Measurements from ENCODE around the gene MSLN.

Gene MSLN

DNA sequence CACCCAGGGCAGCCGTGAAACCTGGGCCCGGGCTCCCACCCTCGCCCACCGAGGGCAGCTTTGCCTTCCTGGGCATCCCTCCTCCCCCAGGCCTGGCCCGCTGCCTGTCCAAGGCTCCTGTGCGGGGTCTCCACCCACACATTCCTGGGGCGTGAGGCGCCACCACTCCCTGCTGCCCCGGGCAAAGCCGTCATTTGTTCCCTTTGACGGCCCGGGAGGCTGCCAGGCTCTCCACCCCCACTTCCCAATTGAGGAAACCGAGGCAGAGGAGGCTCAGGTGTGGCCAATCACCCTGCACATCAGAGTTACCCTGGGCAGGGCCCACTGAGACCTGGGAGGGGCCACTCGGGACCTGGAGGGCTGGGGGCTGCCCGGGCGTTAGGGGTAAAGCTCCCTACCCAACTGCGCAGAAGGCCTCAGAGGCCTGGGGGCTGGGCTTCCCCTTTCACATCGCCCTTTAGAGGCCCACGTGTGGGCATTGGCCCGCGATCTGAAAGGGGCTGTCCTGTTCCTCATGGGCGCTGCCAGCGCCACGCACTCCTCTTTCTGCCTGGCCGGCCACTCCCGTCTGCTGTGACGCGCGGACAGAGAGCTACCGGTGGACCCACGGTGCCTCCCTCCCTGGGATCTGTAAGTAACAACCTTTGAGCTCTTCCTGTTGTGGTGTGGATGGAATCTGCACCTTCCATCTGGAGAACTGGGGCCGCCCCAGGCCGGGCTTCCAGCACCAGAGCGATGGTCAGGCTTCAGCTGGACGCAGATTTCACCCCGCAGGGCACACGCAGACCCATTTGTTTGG, at the start of gene MSLN:
Gene MSLN (plus strand): TSS at position 190 of the 799 bp plus-strand sequence. CDS start 1,947 bp downstream, outside the sequence.
- Histone ChIP-seq H3K4me3 (ENCODE audit: low read length, poor library complexity, severe bottlenecking) (no peak within 1 kb of the TSS), H3K36me3 (ENCODE audit: insufficient read depth, low read length) (no peaks in the 10 kb centered on the region), H4K20me1 (ENCODE audit: insufficient read depth, low read length, poor library complexity, severe bottlenecking) (no peaks in the 10 kb centered on the region), H3K27me3 (ENCODE audit: insufficient read depth, low read length, poor library complexity, severe bottlenecking) (no peaks in the 10 kb centered on the region), H3K9me2 (replicated peaks; ENCODE audit: low read depth, low read length) (no peaks in the 10 kb centered on the region), H3K79me2 (ENCODE audit: insufficient read depth, low read length) (no peaks in the 10 kb centered on the region), H3K9me3 (ENCODE audit: insufficient read depth, low read depth, low read length) (no peaks in the 10 kb centered on the region), H2AFZ (ENCODE audit: low read length) (no peak within 1 kb of the TSS), H3K9ac (ENCODE audit: low read depth, low read length, poor library complexity, severe bottlenecking) (no peak within 1 kb of the TSS), H3K4me1 (ENCODE audit: insufficient read depth, low read length, poor library complexity, severe bottlenecking) (no peaks in the 10 kb centered on the region), H3F3A (ENCODE audit: low read depth) (no peaks in the 10 kb centered on the region), H3K4me2 (ENCODE audit: low read depth, low read length, poor library complexity, severe bottlenecking) (no peak within 1 kb of the TSS)
- no peak for TF ChIP-seq EZH2phosphoT487 (IDR thresholded peaks at IDR 0.05; ENCODE audit: borderline replicate concordance)
- TF ChIP-seq CTCF (conservative IDR thresholded peaks at IDR 0.05; ENCODE audit: low read length), result no peak

DNA sequence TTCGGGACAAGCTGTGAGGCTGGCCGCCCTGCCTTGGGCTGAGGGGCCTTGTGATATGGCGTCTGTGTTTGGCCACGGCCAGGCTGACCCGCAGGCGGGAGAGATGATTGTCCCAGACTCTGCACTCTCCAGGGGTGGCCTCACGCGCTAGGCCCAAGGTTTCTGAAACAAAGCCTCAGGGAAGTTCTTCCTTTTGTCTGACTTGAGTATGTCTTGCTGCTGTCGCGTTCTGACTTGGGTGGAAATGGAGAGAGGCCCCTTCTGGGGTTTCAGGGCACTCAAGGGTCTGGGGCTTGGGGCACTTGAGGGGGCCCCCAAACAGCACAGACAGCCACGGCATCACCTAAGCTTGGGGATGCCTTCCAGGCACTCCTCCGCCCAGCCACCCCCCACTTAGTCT, 49.5 kb upstream of the MSLN start:
- Histone ChIP-seq H3K9me3 (ENCODE audit: insufficient read depth, low read depth, low read length) (no peaks in the 10 kb centered on the region), H4K20me1 (ENCODE audit: insufficient read depth, low read length, poor library complexity, severe bottlenecking) (no peaks in the 10 kb centered on the region), H3K9me2 (replicated peaks; ENCODE audit: low read depth, low read length) (no peaks in the 10 kb centered on the region), H3K4me2 (ENCODE audit: low read depth, low read length, poor library complexity, severe bottlenecking) (no peak overlapping the region), H3K4me1 (ENCODE audit: insufficient read depth, low read length, poor library complexity, severe bottlenecking) (no peaks in the 10 kb centered on the region), H3F3A (ENCODE audit: low read depth) (no peaks in the 10 kb centered on the region), H2AFZ (ENCODE audit: low read length) (no peak overlapping the region), H3K9ac (ENCODE audit: low read depth, low read length, poor library complexity, severe bottlenecking) (no peak overlapping the region), H3K27me3 (ENCODE audit: insufficient read depth, low read length, poor library complexity, severe bottlenecking) (no peaks in the 10 kb centered on the region), H3K79me2 (ENCODE audit: insufficient read depth, low read length) (no peaks in the 10 kb centered on the region), H3K4me3 (ENCODE audit: low read length, poor library complexity, severe bottlenecking) (no peak overlapping the region), H3K36me3 (ENCODE audit: insufficient read depth, low read length) (no peaks in the 10 kb centered on the region)
- TF ChIP-seq CTCF (conservative IDR thresholded peaks at IDR 0.05; ENCODE audit: low read length) (no peak), EZH2phosphoT487 (IDR thresholded peaks at IDR 0.05; ENCODE audit: borderline replicate concordance) (no peak)

DNA sequence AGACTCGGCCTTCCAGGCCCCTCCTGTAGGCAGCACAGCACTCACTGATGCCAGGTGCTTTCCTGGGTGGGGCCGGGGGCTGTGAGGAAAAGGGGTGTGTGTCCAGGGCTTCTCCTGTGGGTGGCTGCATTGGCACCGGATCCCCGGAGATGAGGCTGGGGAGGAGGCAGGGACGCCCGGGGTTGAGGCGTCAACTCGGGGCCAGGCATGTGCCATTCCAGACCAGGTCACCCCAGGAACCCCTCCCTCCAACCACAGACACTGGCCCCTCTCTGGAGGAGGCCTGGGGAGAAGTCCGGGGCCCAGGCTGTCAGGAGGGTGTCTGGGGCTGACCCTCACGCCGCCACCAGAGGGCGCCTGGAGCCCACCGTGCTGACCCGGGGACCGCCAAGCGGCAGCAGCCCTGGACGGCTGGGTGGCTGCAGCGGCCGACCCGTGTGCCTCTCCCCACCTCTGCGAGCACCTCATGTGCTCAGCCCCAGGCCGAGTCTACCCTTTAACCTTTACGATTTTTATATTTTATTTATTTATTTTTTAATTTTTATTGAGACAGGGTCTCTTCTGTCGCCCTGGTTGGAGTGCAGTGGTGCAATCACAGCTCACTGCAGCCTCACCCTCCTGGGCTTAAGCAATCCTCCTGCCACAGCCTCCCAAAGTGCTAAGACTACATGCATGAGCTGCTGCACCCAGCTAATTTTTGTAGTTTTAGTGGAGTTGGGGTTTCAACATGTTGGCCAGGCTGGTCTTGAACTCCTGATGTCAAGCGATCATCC, 48.8 kb upstream of the MSLN start:
- Histone ChIP-seq H3K27me3 (ENCODE audit: insufficient read depth, low read length, poor library complexity, severe bottlenecking) (no peaks in the 10 kb centered on the region), H3K9me2 (replicated peaks; ENCODE audit: low read depth, low read length) (no peaks in the 10 kb centered on the region), H3K79me2 (ENCODE audit: insufficient read depth, low read length) (no peaks in the 10 kb centered on the region), H3K9ac (ENCODE audit: low read depth, low read length, poor library complexity, severe bottlenecking) (no peak overlapping the region), H3F3A (ENCODE audit: low read depth) (no peaks in the 10 kb centered on the region), H3K4me2 (ENCODE audit: low read depth, low read length, poor library complexity, severe bottlenecking) (no peak overlapping the region), H3K36me3 (ENCODE audit: insufficient read depth, low read length) (no peaks in the 10 kb centered on the region), H3K9me3 (ENCODE audit: insufficient read depth, low read depth, low read length) (no peaks in the 10 kb centered on the region), H3K4me3 (ENCODE audit: low read length, poor library complexity, severe bottlenecking) (no peak overlapping the region), H3K4me1 (ENCODE audit: insufficient read depth, low read length, poor library complexity, severe bottlenecking) (no peaks in the 10 kb centered on the region), H2AFZ (ENCODE audit: low read length) (no peak overlapping the region), H4K20me1 (ENCODE audit: insufficient read depth, low read length, poor library complexity, severe bottlenecking) (no peaks in the 10 kb centered on the region)
- TF ChIP-seq EZH2phosphoT487 (IDR thresholded peaks at IDR 0.05; ENCODE audit: borderline replicate concordance) (no peak), CTCF (conservative IDR thresholded peaks at IDR 0.05; ENCODE audit: low read length) (peak; percentile 55)

Measured in Loucy (cell line).